IMR-90 (cell line): ENCODE data around the gene PLEKHA8. TPM values are rescaled to one million over a fixed set of nuclear protein-coding genes. Genes with fewer than 3 reads are reported as not detected.

Experiments used
- ATAC-seq: fragments of 200-7000 bp; cut with Tn5 transposase; 2 replicates; pipeline ENCODE4 v1.9.1; 2020; ENCODE audit warnings: low read depth, mild to moderate bottlenecking, moderate library complexity
- BruUV-seq: library from RNA; stranded (reverse); fragments of 400-500 nt; replicated peaks from 2 replicates; lab custom pipeline; 2021; lab: Mats Ljungman, UMichigan
- CTCF ChIA-PET: fragments of 300-600 bp; formaldehyde crosslinking; extraction: SDS; loops from one replicate; lab custom pipeline; 2021; ENCODE audit warnings: antibody characterized with exemption; lab: Yijun Ruan, JAX
- POLR2A ChIA-PET: fragments of 300-600 bp; sonication (Branson Sonifier 250); formaldehyde crosslinking; loops from one replicate; lab custom pipeline; 2022; ENCODE audit warnings: antibody characterized with exemption; ENCODE audit not compliant: unreplicated experiment; lab: Charles Lee
- DNase-seq: peaks from one replicate; pipeline ENCODE4 v3.0.0; 2013
- H2AFZ ChIP-seq: replicated peaks from 2 replicates; pipeline ENCODE3; 2013; ENCODE audit warnings: low read length, mild to moderate bottlenecking; ENCODE audit not compliant: poor library complexity
- H2AK5ac ChIP-seq: 2 replicates; pipeline ENCODE4 v1.6.1; 2013; ENCODE audit warnings: low read depth, low read length, inconsistent platforms
- H2AK9ac ChIP-seq: replicated peaks from 2 replicates; pipeline ENCODE3; 2013; ENCODE audit warnings: mild to moderate bottlenecking, low read depth, low read length, moderate library complexity; ENCODE audit not compliant: poor library complexity
- H2BK120ac ChIP-seq: 2 replicates; pipeline ENCODE4 v1.6.1; 2013; ENCODE audit warnings: low read depth, low read length, inconsistent platforms
- H2BK15ac ChIP-seq: 3 replicates; pipeline ENCODE4 v1.6.1; 2013; ENCODE audit warnings: low read depth, low read length, inconsistent platforms
- H2BK20ac ChIP-seq: 2 replicates; pipeline ENCODE4 v1.6.1; 2013; ENCODE audit warnings: low read depth, mild to moderate bottlenecking, inconsistent platforms, low read length, moderate library complexity
- H2BK5ac ChIP-seq: 2 replicates; pipeline ENCODE4 v1.6.1; 2013; ENCODE audit warnings: mild to moderate bottlenecking, low read depth, low read length, inconsistent platforms; ENCODE audit not compliant: poor library complexity, severe bottlenecking
- H3K14ac ChIP-seq: replicated peaks from 2 replicates; pipeline ENCODE4 v1.6.1; 2013; ENCODE audit warnings: low read depth, low read length, inconsistent platforms
- H3K18ac ChIP-seq: 2 replicates; pipeline ENCODE4 v1.6.1; 2013; ENCODE audit warnings: low read depth, low read length, control low read depth
- H3K23ac ChIP-seq: 2 replicates; pipeline ENCODE4 v1.6.1; 2013; ENCODE audit warnings: low read depth, low read length, inconsistent platforms
- H3K27ac ChIP-seq: 2 replicates; pipeline ENCODE4 v1.5.1; 2013; ENCODE audit warnings: mild to moderate bottlenecking, control low read depth, low read length; ENCODE audit not compliant: insufficient read depth
- H3K27me3 ChIP-seq: 2 replicates; pipeline ENCODE4 v1.6.1; 2013; ENCODE audit warnings: low read length; ENCODE audit not compliant: control insufficient read depth, insufficient read depth
- H3K36me3 ChIP-seq: 2 replicates; pipeline ENCODE4 v1.6.1; 2013; ENCODE audit warnings: low read length, mixed read lengths; ENCODE audit not compliant: control insufficient read depth, insufficient read depth
- H3K4ac ChIP-seq: 2 replicates; pipeline ENCODE4 v1.6.1; 2013; ENCODE audit warnings: low read depth, low read length, inconsistent platforms
- H3K4me1 ChIP-seq: 2 replicates; pipeline ENCODE4 v1.6.1; 2013; ENCODE audit warnings: low read length, mixed read lengths; ENCODE audit not compliant: control insufficient read depth, insufficient read depth
- H3K4me2 ChIP-seq: 2 replicates; pipeline ENCODE4 v1.6.1; 2013; ENCODE audit warnings: low read depth, mild to moderate bottlenecking, control low read depth, low read length, moderate library complexity
- H3K4me3 ChIP-seq: 2 replicates; pipeline ENCODE4 v1.5.1; 2013; ENCODE audit warnings: low read depth, mild to moderate bottlenecking, control low read depth, low read length, moderate library complexity; ENCODE audit not compliant: insufficient read depth
- H3K56ac ChIP-seq: 2 replicates; pipeline ENCODE4 v1.6.1; 2013; ENCODE audit warnings: low read length, inconsistent platforms; ENCODE audit not compliant: insufficient read depth; ENCODE audit errors: extremely low read depth
- H3K79me1 ChIP-seq, 2 experiments: 2 replicates each; pipeline ENCODE4 v1.6.1; 2013; ENCODE audit warnings: low read length in 2 of 2, inconsistent platforms in 1 of 2, low read depth in 1 of 2
- H3K9ac ChIP-seq: 2 replicates; pipeline ENCODE4 v1.6.1; 2013; ENCODE audit warnings: low read depth, low read length, control low read depth
- H3K9me1 ChIP-seq: 2 replicates; pipeline ENCODE4 v1.6.1; 2013; ENCODE audit warnings: low read length, inconsistent platforms; ENCODE audit not compliant: insufficient read depth
- H3K9me3 ChIP-seq: 2 replicates; pipeline ENCODE4 v1.6.1; 2013; ENCODE audit warnings: low read length; ENCODE audit not compliant: control insufficient read depth, insufficient read depth
- H4K20me1 ChIP-seq: 2 replicates; pipeline ENCODE4 v1.6.1; 2013; ENCODE audit warnings: low read length, inconsistent platforms; ENCODE audit not compliant: insufficient read depth
- H4K5ac ChIP-seq: 2 replicates; pipeline ENCODE4 v1.6.1; 2013; ENCODE audit warnings: mild to moderate bottlenecking, low read depth, low read length, control low read depth
- H4K8ac ChIP-seq, 2 experiments: 2 replicates each; pipeline ENCODE4 v1.6.1; 2013; ENCODE audit warnings: low read depth in 2 of 2, low read length in 2 of 2, control low read depth in 1 of 2, inconsistent platforms in 1 of 2
- H4K91ac ChIP-seq: 2 replicates; pipeline ENCODE4 v1.6.1; 2013; ENCODE audit warnings: low read depth, low read length, inconsistent platforms; ENCODE audit not compliant: insufficient read depth
- BHLHE40 ChIP-seq: fragments of 150-350 bp; IDR thresholded peaks from 2 replicates; pipeline ENCODE4 v1.6.1; 2016; ENCODE audit warnings: mild to moderate bottlenecking, low read depth, low read length
- CEBPB ChIP-seq: IDR thresholded peaks from 2 replicates; pipeline ENCODE4 v1.6.1; 2012; ENCODE audit warnings: low read depth, low read length, improper control_type of control experiment
- CHD1 ChIP-seq: IDR thresholded peaks from 2 replicates; pipeline ENCODE4 v1.6.1; 2012; ENCODE audit warnings: low read depth, low read length, improper control_type of control experiment
- CTCF ChIP-seq: conservative IDR thresholded peaks from 2 replicates; pipeline ENCODE4 v1.5.1; 2012; ENCODE audit warnings: mild to moderate bottlenecking, low read depth, low read length, improper control_type of control experiment
- ELK1 ChIP-seq: fragments of 150-350 bp; IDR thresholded peaks from 2 replicates; pipeline ENCODE4 v1.6.1; 2016; ENCODE audit warnings: low read depth, mild to moderate bottlenecking, low read length, moderate library complexity, borderline replicate concordance
- FOS ChIP-seq: fragments of 150-350 bp; IDR thresholded peaks from 2 replicates; pipeline ENCODE4 v1.6.1; 2016; ENCODE audit warnings: low read depth, low read length
- MAFK ChIP-seq: IDR thresholded peaks from 2 replicates; pipeline ENCODE4 v1.6.1; 2012; ENCODE audit warnings: low read depth, low read length, improper control_type of control experiment
- MAZ ChIP-seq: IDR thresholded peaks from 2 replicates; pipeline ENCODE4 v1.6.1; 2012; ENCODE audit warnings: low read depth, mild to moderate bottlenecking, low read length, improper control_type of control experiment, moderate library complexity, borderline replicate concordance
- MXI1 ChIP-seq: IDR thresholded peaks from 2 replicates; pipeline ENCODE4 v1.6.1; 2012; ENCODE audit warnings: low read depth, mild to moderate bottlenecking, low read length, moderate library complexity, borderline replicate concordance
- NFE2L2 ChIP-seq: fragments of 150-350 bp; IDR thresholded peaks from 2 replicates; pipeline ENCODE4 v1.6.1; 2016; ENCODE audit warnings: low read depth, mild to moderate bottlenecking, low read length
- POLR2A ChIP-seq: IDR thresholded peaks from 2 replicates; pipeline ENCODE4 v1.6.1; 2012; ENCODE audit warnings: mild to moderate bottlenecking, low read depth, low read length
- RAD21 ChIP-seq: IDR thresholded peaks from 2 replicates; pipeline ENCODE4 v1.6.1; 2012; ENCODE audit warnings: low read length, improper control_type of control experiment
- RCOR1 ChIP-seq: IDR thresholded peaks from 2 replicates; pipeline ENCODE4 v1.6.1; 2012; ENCODE audit warnings: mild to moderate bottlenecking, low read length, improper control_type of control experiment; ENCODE audit not compliant: insufficient replicate concordance
- RFX5 ChIP-seq: IDR thresholded peaks from 2 replicates; pipeline ENCODE4 v1.8.0; 2012; ENCODE audit warnings: low read depth, mild to moderate bottlenecking, low read length, moderate library complexity
- SMC3 ChIP-seq: fragments of 150-350 bp; IDR thresholded peaks from 2 replicates; pipeline ENCODE4 v1.6.1; 2016; ENCODE audit warnings: low read depth, mild to moderate bottlenecking, antibody characterized with exemption, low read length, moderate library complexity
- USF2 ChIP-seq: fragments of 150-350 bp; IDR thresholded peaks from 2 replicates; pipeline ENCODE4 v1.6.1; 2017; ENCODE audit warnings: mild to moderate bottlenecking, antibody characterized with exemption, low read length, low read depth
- WGBS, 2 experiments: methylation state at CpG; one replicate each; pipeline versions ENCODE4 v1.1.5 to v1.1.7; 2013; ENCODE audit warnings: missing lambda C conversion rate in 2 of 2; ENCODE audit not compliant: insufficient read length in 1 of 2; ENCODE audit errors: extremely low coverage in 2 of 2; 5-methylcytosine and 5-hydroxymethylcytosine counted together
- dilution Hi-C: fragments of 300-500 bp; cut with HindIII; formaldehyde crosslinking; loops from one replicate; pipeline ENCODE4 v1.14.3; 2018; ENCODE audit warnings: low sequenced_read_pairs; ENCODE audit not compliant: unreplicated experiment
- in situ Hi-C: fragments of 300-500 bp; cut with MboI; formaldehyde crosslinking; loops from 3 replicates; pipeline ENCODE4 v1.14.3; 2019; ENCODE audit warnings: low sequenced_read_pairs, inconsistent platforms, mixed read lengths
- intact Hi-C: fragments of 100-400 bp; cut with micrococcal nuclease; formaldehyde crosslinking; loops from 2 replicates; pipeline ENCODE4 v1.10.0; 2022
- polyA plus RNA-seq, 3 experiments: library from polyadenylated mRNA; depleted of rRNA; stranded (reverse); fragments of >200 nt; gene quantifications; 2 replicates each; pipeline ENCODE4 v1.2.3, GENCODE V29; 2012; ENCODE audit warnings: low replicate concordance in 1 of 3
- total RNA-seq: library from RNA; depleted of rRNA; stranded (reverse); fragments of >200 nt; gene quantifications from 2 replicates; pipeline ENCODE4 v1.2.3, GENCODE V29; 2012

The PLEKHA8 gene
- total and polyA plus RNA-seq, 2 of the 4 experiments (the other 2 are of a cell fraction): 3.6 to 9.7 TPM

- Histone ChIP-seq H3K14ac (no peak overlapping the region), H3K9me1 (no peaks in the 10 kb centered on the region), H3K56ac (no peak overlapping the region), H2AK5ac (no peak overlapping the region), H4K20me1 (no peaks in the 10 kb centered on the region; the same call in 1 of the 2 replicates), H2AFZ (no peak overlapping the region), H3K27me3 (no peaks in the 10 kb centered on the region), H3K23ac (no peak overlapping the region), H4K8ac (no peak overlapping the region), H3K9ac (no peak overlapping the region), H3K79me1 (peaks cover 15 to 18% of the 10 kb centered on the region in 2 experiments), H3K4ac (no peak overlapping the region), H4K5ac (no peak overlapping the region), H3K4me1 (no peaks in the 10 kb centered on the region), H3K27ac (no peak overlapping the region), H2BK120ac (no peak overlapping the region), H2BK20ac (no peak overlapping the region), H3K18ac (no peak overlapping the region), H2BK15ac (no peak overlapping the region), H3K4me2 (no peak overlapping the region), H3K36me3 (peaks cover 21% of the 10 kb centered on the region), H2BK5ac (no peak overlapping the region), H4K91ac (no peak overlapping the region), H3K9me3 (no peaks in the 10 kb centered on the region; the same call in 1 of the 2 replicates), H2AK9ac (no peak overlapping the region), H3K4me3 (no peak overlapping the region)
- no peak for TF ChIP-seq USF2
- no peak for TF ChIP-seq FOS
- no peak for TF ChIP-seq CTCF
- no peak for TF ChIP-seq MXI1
- TF ChIP-seq CHD1: no peak
- no peak for TF ChIP-seq NFE2L2
- no peak for TF ChIP-seq BHLHE40
- no peak for TF ChIP-seq RAD21
- TF ChIP-seq MAFK: no peak
- no peak for TF ChIP-seq POLR2A
- no peak for TF ChIP-seq MAZ
- no peak for TF ChIP-seq CEBPB
- TF ChIP-seq RFX5: no peak
- TF ChIP-seq ELK1: no peak
- TF ChIP-seq RCOR1: no peak
- no peak for TF ChIP-seq SMC3
- dilution Hi-C loops: no loop called here
- intact Hi-C loops: no loop called here
- in situ Hi-C loops: no loop called here
- WGBS, 2 experiments: no CpG with 5 or more reads among the region's 2 CpGs
- no TSS peak for BruUV-seq
- CTCF ChIA-PET: interaction anchor here (0.7 kb wide), 1 partner anchor 45 kb away, joined by 3 read pairs; no protein-coding TSS in a partner anchor
- POLR2A ChIA-PET: no interaction called here
- DNase-seq: no peak
- ATAC-seq: no peak
These were observed 18.9 kb downstream of the PLEKHA8 start for GRCh38 chr7:30047124-30047523.
